Umbilical cord (tissue), 2 donors: Measurements from ENCODE around the gene CD180. TPM values are rescaled to one million over a fixed set of nuclear protein-coding genes. Genes with fewer than 3 reads are reported as not detected.

ENCODE experiments used
- DNase-seq: peaks from one replicate; pipeline ENCODE4 v3.0.0-alpha.2; 2015; ENCODE audit warnings: low spot score
- total RNA-seq: library from RNA; depleted of rRNA; stranded (reverse); fragments of >200 nt; gene quantifications from one replicate; pipeline ENCODE4 v1.2.3, GENCODE V29; 2014; ENCODE audit warnings: low replicate concordance; ENCODE audit not compliant: insufficient read depth

CD180 gene
- total RNA-seq = 1.2 TPM

DNA sequence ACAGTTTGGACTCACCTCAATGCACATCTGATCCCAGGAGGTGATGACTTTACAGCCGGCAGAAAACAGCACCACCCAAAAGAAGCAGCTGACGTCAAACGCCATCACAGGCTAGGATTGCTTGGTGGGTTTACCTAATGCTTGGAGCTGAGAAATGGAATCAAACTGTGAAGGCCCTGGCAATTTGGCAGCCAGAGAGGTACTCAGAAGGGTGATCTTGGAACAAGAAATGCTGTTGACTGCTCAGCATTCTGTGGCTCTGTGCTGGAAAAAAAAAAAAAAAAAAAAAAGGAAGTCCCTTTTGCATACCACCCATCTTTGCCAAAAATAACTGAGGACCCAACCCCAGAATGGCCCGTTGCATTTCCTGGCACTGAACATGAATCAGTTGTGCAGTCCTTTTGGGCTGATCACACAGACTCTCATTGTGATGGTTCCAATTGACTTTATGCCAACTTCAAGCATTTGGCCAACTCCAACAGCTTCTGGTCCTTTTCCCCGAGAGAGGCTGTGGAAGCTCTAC is at the start of gene CD180:
Gene CD180, minus strand, starts transcription at position 263 of the 523 bp plus-strand sequence. Its CDS starts 158 bp downstream, at position 105.
- DNase-seq = no peak

DNA sequence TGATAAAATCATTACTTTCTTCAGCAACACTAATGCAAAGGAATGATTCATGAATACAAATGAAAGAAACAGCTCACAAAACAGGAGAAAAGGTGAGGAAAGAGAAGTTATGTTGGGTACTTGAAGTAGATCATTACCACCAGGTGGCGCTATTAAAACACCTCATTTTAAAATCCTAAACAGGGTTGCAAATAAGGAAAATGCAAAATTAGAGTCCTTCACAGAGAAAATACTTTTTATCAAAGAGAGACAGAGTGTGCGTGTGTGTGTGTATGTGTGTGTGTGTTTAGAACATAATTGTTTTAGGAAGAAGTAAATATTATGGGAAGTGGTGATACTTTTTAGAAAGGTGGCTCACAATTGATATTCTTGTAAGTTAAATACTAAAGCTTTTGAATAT is 49.5 kb upstream of the CD180 start:
- DNase-seq = peak; percentile 86

DNA sequence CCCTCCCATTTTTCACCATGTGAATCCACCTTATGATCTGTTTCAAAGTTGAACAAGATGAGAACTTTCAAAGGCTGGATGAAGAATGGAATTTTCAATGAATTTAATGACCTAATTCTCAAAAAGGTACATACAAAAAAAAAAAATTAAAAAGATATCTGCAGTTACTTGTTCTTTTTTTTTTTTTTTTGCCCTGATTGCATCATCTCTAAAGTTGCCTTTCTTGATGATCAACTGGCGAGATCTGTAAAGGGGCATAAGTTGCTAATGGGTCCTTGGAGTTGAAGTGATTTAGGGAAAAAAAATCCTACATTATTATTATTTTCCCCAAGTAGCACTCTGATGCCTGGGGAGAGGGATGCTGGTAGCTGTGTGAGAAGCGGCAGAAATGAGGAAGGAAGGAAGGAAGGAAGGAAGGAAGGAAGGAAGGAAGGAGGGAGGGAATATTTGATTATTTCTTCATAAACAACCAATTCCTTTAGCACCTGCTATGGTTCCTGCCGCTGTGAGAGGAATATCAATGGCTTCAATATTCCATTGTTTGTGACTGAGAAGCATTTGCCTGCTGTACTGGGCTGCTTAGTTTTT is 48.8 kb upstream of the CD180 start:
- no peak for DNase-seq

DNA sequence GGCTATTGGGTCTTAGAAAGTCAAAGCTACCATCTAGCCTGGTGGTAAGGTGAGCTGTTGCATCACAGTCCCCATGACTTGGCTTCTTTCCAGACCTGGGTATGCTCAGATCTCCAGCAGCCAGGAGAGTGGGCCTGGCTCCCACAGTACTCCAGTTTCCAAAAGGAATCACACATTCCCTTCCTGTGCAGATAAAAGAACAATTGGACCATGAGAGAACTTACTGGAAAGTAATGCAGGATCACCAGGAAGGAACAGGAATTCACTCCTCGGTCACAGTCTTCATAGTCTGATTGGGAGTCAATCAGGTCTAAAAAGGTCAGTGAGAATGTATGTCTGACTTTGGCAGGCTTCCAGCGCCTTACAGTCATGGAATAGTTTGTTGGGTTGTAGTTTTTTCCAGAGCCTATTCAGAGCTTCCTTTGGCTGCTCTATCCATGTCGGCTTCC is 47.8 kb upstream of the CD180 start:
- DNase-seq = no peak

- no peak for DNase-seq
These were observed 47.3 kb upstream of the CD180 start for GRCh38 chr5:67243944-67244343.

DNA sequence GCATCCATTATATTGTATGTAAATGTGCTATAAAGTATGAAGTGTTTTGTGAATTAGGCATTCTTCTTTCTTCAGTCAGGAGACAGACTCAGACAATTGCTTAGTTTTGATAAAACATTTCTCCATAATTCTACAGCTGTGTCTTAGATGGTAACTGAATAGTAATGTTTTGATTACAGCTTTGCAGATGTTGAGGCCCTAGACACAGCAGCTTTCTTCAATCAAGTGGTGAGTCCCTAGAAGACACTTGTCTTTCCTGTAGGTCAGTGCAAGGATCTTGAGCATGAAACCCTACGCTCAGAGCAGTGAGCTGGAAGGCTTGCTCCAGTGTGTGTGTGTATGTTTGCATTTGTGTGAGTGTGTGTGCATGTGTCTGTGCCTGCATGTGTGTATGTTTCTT is 46.8 kb upstream of the CD180 start:
- DNase-seq = no peak

DNA sequence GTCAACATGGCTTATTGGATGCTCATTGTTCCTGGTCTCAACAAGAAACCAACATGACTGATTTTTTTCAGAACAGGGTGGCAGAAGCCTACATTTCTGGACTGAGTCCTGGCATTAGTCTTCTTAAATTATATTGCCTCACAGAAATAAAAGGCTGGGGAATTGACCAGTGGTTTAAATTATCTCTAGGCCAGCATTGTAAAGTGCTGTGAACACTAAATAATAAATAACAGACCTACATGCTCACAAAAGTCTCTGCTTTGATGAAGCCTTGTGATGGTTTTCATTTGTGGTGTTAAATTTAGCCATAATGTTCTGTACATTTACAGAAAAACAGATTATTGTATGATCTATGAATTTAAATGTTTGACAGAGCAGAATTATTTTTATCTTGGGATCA is 44.7 kb upstream of the CD180 start:
- DNase-seq = no peak

GRCh38 chr5:67240846-67241245 is 44.2 kb upstream of the CD180 start:
- no peak for DNase-seq

DNA sequence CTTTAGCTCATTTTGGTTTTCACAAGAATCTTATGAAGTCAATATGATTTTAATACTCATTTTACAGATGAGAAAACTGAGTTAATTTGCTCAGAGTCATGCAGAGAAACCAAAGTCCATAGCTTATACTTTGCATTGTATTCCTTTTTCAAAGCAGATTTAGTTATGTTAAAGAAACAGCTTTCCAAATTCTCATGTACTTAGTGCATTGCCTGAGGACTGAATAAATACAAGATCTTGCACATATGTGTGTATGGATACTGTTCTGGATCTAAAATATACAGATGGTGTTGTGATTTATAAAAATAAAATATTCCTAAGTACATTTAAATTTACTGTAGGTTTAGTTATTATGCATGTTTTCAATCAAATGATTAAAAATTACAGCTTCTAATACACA is 43.5 kb upstream of the CD180 start:
- no peak for DNase-seq

DNA sequence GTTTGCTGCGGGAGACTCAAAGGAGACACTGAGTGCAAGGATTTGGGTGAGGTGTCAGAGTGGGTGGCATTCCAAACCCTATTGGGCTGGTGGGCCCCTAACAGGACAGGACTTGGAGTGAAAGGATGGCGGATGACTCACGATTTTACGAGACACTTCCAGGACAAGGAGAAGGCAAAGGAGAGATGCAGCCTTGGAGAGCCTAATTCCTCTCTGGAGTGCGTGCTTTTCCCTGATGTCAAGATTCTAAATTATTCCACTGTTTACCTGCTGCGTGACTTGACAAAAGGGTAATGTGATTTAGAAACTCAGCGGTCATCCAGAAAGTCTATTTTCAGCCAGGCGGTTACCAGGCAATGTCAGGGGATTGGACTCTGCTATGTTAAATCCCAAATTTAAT is 41.6 kb upstream of the CD180 start:
- DNase-seq = peak; percentile 57

- no peak for DNase-seq
These were observed 39.0 kb upstream of the CD180 start for GRCh38 chr5:67235399-67236110.

DNA sequence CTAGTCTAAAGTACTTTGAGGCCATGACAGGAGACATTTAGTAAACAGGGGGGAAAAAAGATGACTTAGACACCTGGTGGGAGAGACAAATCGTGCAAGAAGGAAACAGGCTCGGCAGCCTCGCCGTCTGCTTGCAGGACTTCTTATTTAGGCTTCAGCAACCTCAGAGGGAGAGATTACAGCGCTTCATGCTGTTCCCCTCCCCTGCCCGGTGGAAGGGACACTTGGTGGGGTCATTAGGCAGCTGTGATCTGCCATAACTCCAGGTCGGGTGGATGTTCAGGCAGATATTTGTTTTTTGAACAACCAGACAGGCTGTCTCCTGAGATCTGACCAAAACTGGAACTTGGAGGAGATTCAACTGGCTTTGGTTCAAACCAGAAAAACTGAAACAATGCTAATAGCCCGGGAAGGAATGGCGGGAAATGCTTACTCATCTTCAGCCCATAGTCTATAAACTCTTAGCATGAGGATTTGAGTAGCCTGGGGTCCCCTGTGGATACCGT is 38.1 kb upstream of the CD180 start:
- DNase-seq = peak; percentile 54

GRCh38 chr5:67233075-67233474 is 36.5 kb upstream of the CD180 start:
- DNase-seq = peak; percentile 44

DNA sequence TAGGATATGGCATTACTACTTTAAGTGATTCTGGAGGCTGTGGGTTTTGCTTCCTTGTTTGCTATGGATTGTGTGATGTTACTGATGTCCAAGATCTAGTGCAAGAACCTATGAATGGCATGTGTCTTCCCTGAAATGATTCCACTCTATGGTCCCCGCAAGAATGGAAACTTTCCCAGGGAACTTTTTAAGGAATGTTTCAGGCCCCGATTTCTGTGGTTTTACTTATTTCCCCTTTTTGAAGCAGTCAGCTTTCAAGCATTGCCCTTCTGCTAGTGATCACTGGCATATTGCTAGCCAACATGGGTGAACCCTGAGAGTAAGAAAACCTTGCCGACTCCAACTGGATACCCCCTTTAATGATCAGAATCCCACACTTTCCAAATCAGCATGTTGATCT is 26.6 kb upstream of the CD180 start:
- no peak for DNase-seq

DNA sequence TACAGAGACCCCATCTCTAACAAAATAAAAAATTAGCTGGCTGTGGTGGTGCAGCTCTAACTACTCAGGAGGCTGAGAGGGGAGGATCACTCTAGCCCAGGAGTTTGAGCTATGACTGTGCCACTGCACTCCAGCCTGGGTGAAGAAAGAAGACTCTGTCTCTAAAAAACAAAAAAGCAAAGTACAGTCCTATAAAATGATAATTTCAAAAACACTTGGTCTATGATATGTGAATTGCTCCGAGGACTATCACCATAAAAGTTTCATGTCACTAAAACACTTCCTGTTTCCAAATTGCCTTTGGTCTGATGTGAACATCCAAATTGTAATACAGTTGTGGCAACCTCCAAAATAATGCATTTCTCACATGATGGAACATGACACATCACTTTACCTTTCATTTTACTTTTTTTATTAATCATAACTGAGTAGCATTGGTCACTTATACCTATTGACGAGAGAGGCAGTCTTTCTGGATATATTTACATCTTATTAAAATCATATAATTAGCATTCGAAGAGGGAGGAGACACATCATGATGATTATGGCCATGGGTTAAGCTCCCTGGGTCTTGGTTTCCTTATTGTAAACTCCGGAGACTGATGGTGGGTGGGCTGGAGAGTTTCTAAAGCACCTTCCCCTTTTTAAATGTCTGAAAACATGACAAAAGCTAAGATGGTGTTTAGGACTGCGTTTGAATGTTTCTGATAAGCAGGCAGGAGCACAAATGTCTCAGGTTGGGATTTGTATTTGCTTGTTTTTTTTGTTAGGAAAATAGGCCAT is 25.8 kb upstream of the CD180 start:
- no peak for DNase-seq

- no peak for DNase-seq
These were observed 25.1 kb upstream of the CD180 start for GRCh38 chr5:67221487-67222242.

DNA sequence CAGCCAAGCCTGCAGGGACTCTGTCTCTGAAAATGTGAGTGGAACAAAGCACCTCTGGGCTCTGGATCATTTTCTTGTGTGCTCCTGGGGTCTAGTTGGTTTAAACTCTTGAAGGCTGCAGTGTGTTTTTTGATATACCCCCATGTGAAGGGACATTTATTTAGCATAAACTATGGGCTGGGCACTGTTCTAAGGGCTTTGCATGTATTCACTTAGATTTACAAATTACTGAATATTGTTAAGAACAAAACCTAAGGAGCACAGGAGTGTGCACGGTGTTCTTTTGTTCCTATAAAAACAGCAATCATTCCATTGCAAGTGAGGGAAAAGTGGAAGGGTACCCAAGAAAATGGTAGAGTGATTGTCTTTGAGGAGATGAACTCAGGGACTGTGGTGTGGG is 20.0 kb upstream of the CD180 start:
- no peak for DNase-seq

GRCh38 chr5:67215519-67216471 is 19.2 kb upstream of the CD180 start:
- peak; percentile 72 for DNase-seq

DNA sequence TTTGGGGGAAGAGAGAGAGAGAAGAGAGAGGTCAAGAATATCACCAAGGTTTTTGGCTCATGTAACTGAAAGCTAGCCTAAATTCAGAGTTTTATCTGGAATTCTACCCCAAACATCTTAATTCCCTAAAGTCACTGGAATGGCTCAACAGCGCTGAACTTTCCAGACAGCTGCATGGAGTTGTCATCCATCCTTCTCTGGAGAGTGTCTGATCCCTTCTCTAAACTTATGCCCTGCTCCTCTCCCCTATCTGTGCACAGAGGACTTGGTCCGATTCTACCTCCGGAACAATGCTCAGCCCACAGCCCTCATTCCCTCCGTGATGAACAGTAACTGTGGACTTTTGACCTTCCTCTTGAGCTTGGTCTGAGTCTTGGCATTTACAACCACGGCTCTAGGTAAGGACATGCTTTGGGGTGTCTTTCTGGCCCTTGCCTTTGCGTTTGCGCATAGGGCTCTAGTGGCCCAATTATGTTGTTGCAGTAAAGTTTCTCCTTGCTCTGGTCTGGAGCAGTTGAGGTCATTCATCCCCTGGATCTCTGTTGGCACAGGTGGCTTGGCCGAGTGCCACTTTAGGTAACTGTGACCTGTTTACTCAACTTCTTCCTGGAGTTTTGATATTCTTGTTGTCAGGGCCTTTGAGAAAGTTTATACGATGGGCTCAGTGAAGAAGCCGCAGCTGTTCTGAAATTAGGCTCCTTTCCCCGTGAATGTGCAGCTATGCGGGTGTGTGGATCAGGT is 18.3 kb upstream of the CD180 start:
- DNase-seq = no peak

DNA sequence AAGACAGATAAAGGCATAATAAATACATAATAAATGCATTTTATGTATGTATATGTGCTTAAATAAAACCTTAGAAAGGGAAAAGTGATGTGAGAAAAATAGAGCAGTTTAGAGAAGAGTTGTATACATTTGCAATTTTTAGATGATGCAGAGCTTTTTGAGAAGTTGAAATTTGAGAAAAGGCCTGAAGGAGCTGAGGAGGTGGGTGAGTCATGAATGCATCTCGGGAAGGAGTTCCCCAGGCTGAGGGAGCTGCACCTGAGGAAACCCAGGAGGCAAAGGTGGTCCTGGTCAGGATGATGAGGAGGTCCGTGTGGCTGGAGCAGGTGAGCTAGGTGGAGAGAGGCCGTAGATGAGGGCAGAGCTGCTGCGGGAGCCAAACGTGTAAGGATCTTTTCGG is 17.4 kb upstream of the CD180 start:
- DNase-seq = no peak
